ENCODE data around the gene CCT2.

CCT2 gene

GRCh38 chr12:69585189-69586062 lies at the start of gene CCT2:
TSS of gene CCT2 (plus strand) at chr12:69585459. CDS start at chr12:69585522, 63 bp downstream.
- DNase-seq (ENCODE audit: low spot score), result peak; percentile 94

GRCh38 chr12:69540987-69541386 lies 44.3 kb upstream of the CCT2 start:
- no peak for DNase-seq (ENCODE audit: low spot score)

GRCh38 chr12:69544087-69544486 lies 41.2 kb upstream of the CCT2 start:
- DNase-seq (ENCODE audit: low spot score), result no peak

- DNase-seq (ENCODE audit: low spot score), result no peak
Measured at GRCh38 chr12:69545081-69545480, 40.2 kb upstream of the CCT2 start.

- no peak for DNase-seq (ENCODE audit: low spot score)
Measured at GRCh38 chr12:69546693-69547438, 38.4 kb upstream of the CCT2 start.

- no peak for DNase-seq (ENCODE audit: low spot score)
Measured at GRCh38 chr12:69548687-69549086, 36.6 kb upstream of the CCT2 start.

- no peak for DNase-seq (ENCODE audit: low spot score)
Measured at GRCh38 chr12:69550569-69551350, 34.5 kb upstream of the CCT2 start.

GRCh38 chr12:69553628-69554248 lies 31.5 kb upstream of the CCT2 start:
- no peak for DNase-seq (ENCODE audit: low spot score)

- DNase-seq (ENCODE audit: low spot score), result no peak
Measured at GRCh38 chr12:69555461-69555860, 29.8 kb upstream of the CCT2 start.

- no peak for DNase-seq (ENCODE audit: low spot score)
Measured at GRCh38 chr12:69556383-69556782, 28.9 kb upstream of the CCT2 start.

GRCh38 chr12:69563166-69563762 lies 22.0 kb upstream of the CCT2 start:
- no peak for DNase-seq (ENCODE audit: low spot score)

- no peak for DNase-seq (ENCODE audit: low spot score)
Measured at GRCh38 chr12:69566603-69567002, 18.7 kb upstream of the CCT2 start.

GRCh38 chr12:69569236-69569635 lies 16.0 kb upstream of the CCT2 start:
- DNase-seq (ENCODE audit: low spot score), result no peak

GRCh38 chr12:69570000-69570516 lies 15.2 kb upstream of the CCT2 start:
- no peak for DNase-seq (ENCODE audit: low spot score)

GRCh38 chr12:69570545-69571399 lies 14.5 kb upstream of the CCT2 start:
- peak; percentile 58 for DNase-seq (ENCODE audit: low spot score)

- DNase-seq (ENCODE audit: low spot score), result no peak
Measured at GRCh38 chr12:69575346-69575745, 9.9 kb upstream of the CCT2 start.

GRCh38 chr12:69578283-69578682 lies 7.0 kb upstream of the CCT2 start:
- no peak for DNase-seq (ENCODE audit: low spot score)

GRCh38 chr12:69579029-69579428 lies 6.2 kb upstream of the CCT2 start:
- DNase-seq (ENCODE audit: low spot score), result no peak

GRCh38 chr12:69580074-69580473 lies 5.2 kb upstream of the CCT2 start:
- no peak for DNase-seq (ENCODE audit: low spot score)

GRCh38 chr12:69583203-69583602 lies 2.1 kb upstream of the CCT2 start:
- no peak for DNase-seq (ENCODE audit: low spot score)
